HCT116 (cell line): ENCODE measurements around the gene FCSK. TPM values are rescaled to one million over a fixed set of nuclear protein-coding genes. Genes with fewer than 3 reads are reported as not detected.

Experiments
- ATAC-seq: fragments of 200-7000 bp; cut with Tn5 transposase; 2 replicates; pipeline ENCODE4 v1.9.1; 2020; ENCODE audit warnings: mild to moderate bottlenecking, moderate library complexity
- BruUV-seq: library from RNA; stranded (reverse); fragments of 400-500 nt; replicated peaks from 2 replicates; lab custom pipeline; 2021; lab: Mats Ljungman, UMichigan
- CTCF ChIA-PET: fragments of 300-600 bp; sonication (Branson Sonifier 250); formaldehyde crosslinking; loops from one replicate; lab custom pipeline; 2021; ENCODE audit warnings: antibody characterized with exemption; lab: Charles Lee
- POLR2A ChIA-PET: fragments of 300-600, 350-600 bp; sonication (Branson Sonifier 250); formaldehyde crosslinking; loops from one replicate; lab custom pipeline; 2021; ENCODE audit warnings: antibody characterized with exemption; lab: Charles Lee
- RAD21 ChIA-PET, 2 experiments: fragments of 300-600 bp; sonication (Branson Sonifier 250); formaldehyde crosslinking; loops; one replicate each; lab custom pipeline; 2023; ENCODE audit warnings: low total read pairs in 2 of 2; ENCODE audit not compliant: uncharacterized antibody in 2 of 2, unreplicated experiment in 2 of 2, low non-redundant PET in 1 of 2; lab: Charles Lee
- DNase-seq: peaks from one replicate; pipeline ENCODE4 v3.0.0-alpha.2; 2010; ENCODE audit warnings: low read depth, low spot score
- H2AFZ ChIP-seq: fragments of 200-600 bp; shearing (Covaris generic), sonication (generic); 2 replicates; pipeline ENCODE4 v1.6.1; 2017; ENCODE audit warnings: low read depth, mixed run types, mixed read lengths, antibody characterized with exemption, low read length; ENCODE audit not compliant: poor library complexity, severe bottlenecking
- H3K27ac ChIP-seq: 2 replicates; pipeline ENCODE4 v1.5.1; 2012; ENCODE audit warnings: low read depth, low read length
- H3K27me3 ChIP-seq: fragments of 200-600 bp; sonication (generic); 2 replicates; pipeline ENCODE4 v1.6.1; 2016; ENCODE audit warnings: mixed run types, low read length, mixed read lengths; ENCODE audit not compliant: insufficient read depth
- H3K36me3 ChIP-seq, 2 experiments: fragments of 200-500 bp in 1 of 2; fragments of 200-600 bp in 1 of 2; sonication (Bioruptor generic) in 1 of 2; sonication (generic) in 1 of 2; 2 replicates each; pipeline versions ENCODE4 v1.5.1 to v1.6.1; 2014 to 2016; ENCODE audit warnings: low read length in 2 of 2, inconsistent platforms in 1 of 2, mixed read lengths in 1 of 2, mixed run types in 1 of 2; ENCODE audit not compliant: insufficient read depth in 2 of 2, control insufficient read depth in 1 of 2
- H3K4me1 ChIP-seq, 2 experiments: fragments of 200-600 bp in 1 of 2; sonication (generic) in 1 of 2; 2 replicates each; pipeline versions ENCODE4 v1.5.1 to v1.6.1; 2012 to 2017; ENCODE audit warnings: low read length in 2 of 2, inconsistent platforms in 1 of 2, mild to moderate bottlenecking in 1 of 2, mixed read lengths in 1 of 2, mixed run types in 1 of 2, moderate library complexity in 1 of 2; ENCODE audit not compliant: insufficient read depth in 2 of 2, control insufficient read depth in 1 of 2
- H3K4me2 ChIP-seq: fragments of 200-600 bp; sonication (generic); 2 replicates; pipeline ENCODE4 v1.6.1; 2017; ENCODE audit warnings: mixed run types, low read length, mixed read lengths
- H3K4me3 ChIP-seq, 2 experiments: fragments of 200-600 bp in 1 of 2; sonication (generic) in 1 of 2; replicated peaks in 1 of 2; 2 replicates each; pipeline ENCODE4 v1.5.1; 2011 to 2016; ENCODE audit warnings: low read length in 2 of 2, control low read depth in 1 of 2, low read depth in 1 of 2, mild to moderate bottlenecking in 1 of 2, mixed read lengths in 1 of 2, mixed run types in 1 of 2
- H3K79me2 ChIP-seq: fragments of 200-600 bp; sonication (generic); 2 replicates; pipeline ENCODE4 v1.6.1; 2017; ENCODE audit warnings: mild to moderate bottlenecking, mixed run types, low read length, moderate library complexity, mixed read lengths; ENCODE audit not compliant: insufficient read depth
- H3K9ac ChIP-seq: fragments of 200-600 bp; sonication (generic); 2 replicates; pipeline ENCODE4 v1.6.1; 2016; ENCODE audit warnings: low read length, mixed read lengths
- H3K9me2 ChIP-seq: fragments of 200-600 bp; sonication (generic), shearing (Covaris generic); 2 replicates; pipeline ENCODE4 v1.6.1; 2017; ENCODE audit warnings: mixed run types, mild to moderate bottlenecking, moderate library complexity; ENCODE audit not compliant: insufficient read depth
- H3K9me3 ChIP-seq, 2 experiments: fragments of 200-500 bp in 1 of 2; fragments of 200-600 bp in 1 of 2; sonication (Bioruptor generic) in 1 of 2; sonication (generic) in 1 of 2; 2 replicates each; pipeline ENCODE4 v1.6.1; 2014 to 2017; ENCODE audit warnings: low read length in 2 of 2, mixed read lengths in 2 of 2, inconsistent platforms in 1 of 2, low read depth in 1 of 2, mild to moderate bottlenecking in 1 of 2, mixed run types in 1 of 2, moderate library complexity in 1 of 2; ENCODE audit not compliant: control insufficient read depth in 1 of 2, insufficient read depth in 1 of 2
- H4K20me1 ChIP-seq: fragments of 200-600 bp; sonication (generic), shearing (Covaris generic); 2 replicates; pipeline ENCODE4 v1.6.1; 2017; ENCODE audit warnings: mixed run types, mild to moderate bottlenecking, moderate library complexity; ENCODE audit not compliant: insufficient read depth
- CEBPB ChIP-seq: IDR thresholded peaks from 2 replicates; pipeline ENCODE4 v1.6.1; 2012; ENCODE audit warnings: low read depth
- EGR1 ChIP-seq: IDR thresholded peaks from 2 replicates; pipeline ENCODE4 v1.6.1; 2012; ENCODE audit warnings: low read depth
- ZFX ChIP-seq: fragments of 450-650 bp; IDR thresholded peaks from 2 replicates; pipeline ENCODE4 v1.6.1; 2017
- ZNF274 ChIP-seq: fragments of 200-500 bp; sonication (Bioruptor generic); IDR thresholded peaks from 2 replicates; pipeline ENCODE4 v1.6.1; 2014; ENCODE audit warnings: mild to moderate bottlenecking, low read depth, low read length, inconsistent platforms
- intact Hi-C: fragments of 100-400 bp; cut with micrococcal nuclease; formaldehyde crosslinking; loops from 2 replicates; pipeline ENCODE4 v1.10.0; 2022
- total RNA-seq: library from RNA; stranded (reverse); gene quantifications from one replicate; pipeline ENCODE4 v1.2.1, GENCODE V29; 2021; ENCODE audit not compliant: unreplicated experiment

The FCSK gene
- total RNA-seq, 1 experiment from 2014 or later: 17.1 TPM

GRCh38 chr16:70429888-70430666, 24.3 kb upstream of the FCSK start:
- Histone ChIP-seq H3K4me2 (peak overlapping the region; percentile 52), H4K20me1 (no peaks in the 10 kb centered on the region), H3K27ac (peak overlapping the region; percentile 49; the same call in 1 of the 2 replicates), H2AFZ (no peak overlapping the region), H3K9me2 (no peaks in the 10 kb centered on the region), H3K36me3 (no peaks in the 10 kb centered on the region), H3K4me1 (peaks cover 38 to 60% of the 10 kb centered on the region in 2 experiments), H3K27me3 (no peaks in the 10 kb centered on the region), H3K9me3 (no peaks in the 10 kb centered on the region), H3K79me2 (peaks cover 6% of the 10 kb centered on the region), H3K4me3 (no peak overlapping the region), H3K9ac (peak overlapping the region; percentile 32)
- BruUV-seq: no TSS peak
- CTCF ChIA-PET: no interaction called here
- TF ChIP-seq CEBPB (no peak), ZFX (0 out of 2 replicates have a peak, but pooled peaks have one; percentile 23)
- DNase-seq: no peak
- RAD21 ChIA-PET: interaction anchor here in 1 of 2 experiments (0.7 kb wide), 1 partner anchor 14 kb away, joined by 5 read pairs; no protein-coding TSS in a partner anchor
- intact Hi-C loops: no loop called here
- ATAC-seq: no peak
- POLR2A ChIA-PET: interaction anchor here (0.8 kb wide), 1 partner anchor 49 kb away, joined by 3 read pairs; no protein-coding TSS in a partner anchor

GRCh38 chr16:70430667-70431536, 23.5 kb upstream of the FCSK start:
- ChIA-PET POLR2A (no interaction called here), RAD21 (interaction anchor here in 1 of 2 experiments (0.6 kb wide), 1 partner anchor 21 kb away, joined by 6 read pairs; no protein-coding TSS in a partner anchor), CTCF (no interaction called here)
- DNase-seq: no peak
- TF ChIP-seq EGR1 (0 out of 2 replicates have a peak, but pooled peaks have one; percentile 38), ZNF274 (no peak)
- H3K27me3 ChIP-seq: no peaks in the 10 kb centered on the region
- intact Hi-C loops: no loop called here
- H2AFZ ChIP-seq: no peak overlapping the region
- no peaks in the 10 kb centered on the region for H3K9me3 ChIP-seq
- H3K9me2 ChIP-seq: no peaks in the 10 kb centered on the region
- H3K4me2 ChIP-seq: peak overlapping the region; percentile 52
- no peaks in the 10 kb centered on the region for H3K36me3 ChIP-seq
- H3K79me2 ChIP-seq: peaks cover 6% of the 10 kb centered on the region
- peaks cover 40 to 64% of the 10 kb centered on the region in 2 experiments for H3K4me1 ChIP-seq
- H3K27ac ChIP-seq: peak overlapping the region; percentile 49; the same call in 1 of the 2 replicates
- no TSS peak for BruUV-seq
- ATAC-seq: no peak
- peak overlapping the region; percentile 32 for H3K9ac ChIP-seq
- no peak overlapping the region for H3K4me3 ChIP-seq
- no peaks in the 10 kb centered on the region for H4K20me1 ChIP-seq
